OCI-LY7 (cell line): ENCODE results near the gene ANKRD13D.

Source experiments
- CTCF ChIP-seq: fragments of 200-600 bp; sonication (generic); conservative IDR thresholded peaks from 2 replicates; pipeline ENCODE4 v1.5.1; 2014; ENCODE audit warnings: mild to moderate bottlenecking, antibody characterized with exemption, low read length, moderate library complexity, mixed read lengths
- EZH2phosphoT487 ChIP-seq: fragments of 200-600 bp; sonication (generic); IDR thresholded peaks from 2 replicates; pipeline ENCODE4 v1.6.1; 2018; ENCODE audit warnings: low read depth, borderline replicate concordance, mild to moderate bottlenecking, mixed run types, antibody characterized with exemption, low read length, moderate library complexity, mixed read lengths

DNA sequence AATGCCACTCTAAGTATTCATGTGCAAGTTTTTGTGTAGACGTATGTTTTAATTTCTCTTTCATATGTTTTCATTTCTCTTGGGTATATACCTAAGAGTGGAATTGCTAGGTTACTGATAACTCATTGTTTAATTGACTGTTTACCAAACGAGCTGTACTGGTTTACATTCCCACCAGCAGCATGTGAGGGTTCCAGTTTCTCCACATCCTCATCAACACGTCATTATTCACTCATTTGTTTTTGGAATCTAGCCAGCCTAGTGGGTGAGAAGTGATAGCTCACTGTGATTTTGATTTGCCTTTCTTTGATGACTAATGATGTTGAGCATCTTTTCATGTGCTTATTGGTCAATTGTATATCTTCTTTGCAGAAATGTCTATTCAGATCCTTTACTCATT, 4.0 kb downstream of the ANKRD13D start:
- TF ChIP-seq CTCF, result no peak
- TF ChIP-seq EZH2phosphoT487, result no peak
